ENCODE measurements around the gene TMEM218. TPM values are rescaled to one million over a fixed set of nuclear protein-coding genes. Genes with fewer than 3 reads are reported as not detected.

TMEM218 gene
- total RNA-seq, 1 experiment from 2014 or later = 17.9 TPM

- no peaks in the 10 kb centered on the region for H3K9me3 ChIP-seq (ENCODE audit: control insufficient read depth in 1 of 2, insufficient read depth in 1 of 2, low read depth in 1 of 2, low read length in 2 of 2)
- no TSS peak for BruUV-seq (replicated peaks)
- H4K20me1 ChIP-seq (ENCODE audit: insufficient read depth) = no peaks in the 10 kb centered on the region
- H3K36me3 ChIP-seq (ENCODE audit: control insufficient read depth in 1 of 2, insufficient read depth in 2 of 2, low read length in 2 of 2) = no peaks in the 10 kb centered on the region
- no peaks in the 10 kb centered on the region for H3K27me3 ChIP-seq (ENCODE audit: insufficient read depth, low read length)
- H3K4me2 ChIP-seq (ENCODE audit: low read length) = no peak overlapping the region
- ATAC-seq = no peak
- peaks cover 3 to 8% of the 10 kb centered on the region in 2 experiments; a peak in 2 of 4 replicates for H3K4me1 ChIP-seq (ENCODE audit: control insufficient read depth in 1 of 2, insufficient read depth in 2 of 2, low read length in 2 of 2)
- TF ChIP-seq ZBTB33 (IDR thresholded peaks at IDR 0.05; ENCODE audit: extremely low read depth, insufficient replicate concordance, low read length) (no peak), EZH2phosphoT487 (IDR thresholded peaks at IDR 0.05; ENCODE audit: borderline replicate concordance) (no peak), POLR2AphosphoS5 (IDR thresholded peaks at IDR 0.05; ENCODE audit: low read depth, low read length) (no peak), ZFX (IDR thresholded peaks at IDR 0.05) (no peak), EGR1 (IDR thresholded peaks at IDR 0.05; ENCODE audit: low read depth) (no peak), SP1 (IDR thresholded peaks at IDR 0.05; ENCODE audit: low read depth) (no peak), RAD21 (IDR thresholded peaks at IDR 0.05; ENCODE audit: low read depth) (no peak), CTCF (IDR thresholded peaks at IDR 0.05 in 2 of 3, conservative IDR thresholded peaks at IDR 0.05 in 1 of 3; ENCODE audit: borderline replicate concordance in 1 of 3, insufficient read depth in 1 of 3, low read depth in 2 of 3, low read length in 2 of 3) (no peak), MAX (IDR thresholded peaks at IDR 0.05) (no peak), EZH2 (IDR thresholded peaks at IDR 0.05) (no peak)
- CTCF ChIA-PET = no interaction called here
- H2AFZ ChIP-seq (ENCODE audit: low read depth, low read length, poor library complexity, severe bottlenecking) = no peak overlapping the region
- POLR2A ChIA-PET = no interaction called here
- no peak overlapping the region for H3K9ac ChIP-seq (ENCODE audit: low read length)
- no peak overlapping the region for H3K4me3 ChIP-seq (replicated peaks in 1 of 2; ENCODE audit: low read depth in 1 of 2, low read length in 2 of 2)
- DNase-seq (ENCODE audit: low read depth, low spot score) = no peak
- no peaks in the 10 kb centered on the region for H3K79me2 ChIP-seq (ENCODE audit: insufficient read depth, low read length)
- no peak overlapping the region for H3K27ac ChIP-seq (ENCODE audit: low read depth, low read length)
- no peaks in the 10 kb centered on the region for H3K9me2 ChIP-seq (ENCODE audit: insufficient read depth)
- intact Hi-C loops (cut with micrococcal nuclease) = no loop called here
- RAD21 ChIA-PET (ENCODE audit: low non-redundant PET in 1 of 2, low total read pairs in 2 of 2, uncharacterized antibody in 2 of 2, unreplicated experiment in 2 of 2) = no interaction called here
These were observed 16.7 kb downstream of the TMEM218 start for GRCh38 chr11:125094731-125095130.

Data from HCT116 (cell line).